HL-60 (cell line): ENCODE results near the gene EXOG.

Source experiments
- DNase-seq, 2 experiments: peaks; one replicate each; pipeline ENCODE4 v3.0.0-alpha.2; 2010 to 2020; ENCODE audit warnings: low read depth in 1 of 2, low spot score in 1 of 2
- H3K27ac ChIP-seq: fragments of 250-450 bp; sonication (Bioruptor Pico); replicated peaks from 2 replicates; pipeline ENCODE4 v1.5.1; 2020; ENCODE audit warnings: mild to moderate bottlenecking, moderate library complexity
- H3K27me3 ChIP-seq: fragments of 250-450 bp; sonication (Bioruptor Pico); 2 replicates; pipeline ENCODE4 v1.5.1; 2021; ENCODE audit warnings: mild to moderate bottlenecking, moderate library complexity; ENCODE audit not compliant: insufficient read depth, poor library complexity, severe bottlenecking
- H3K4me3 ChIP-seq: replicated peaks from 2 replicates; pipeline ENCODE4 v1.5.1; 2011; ENCODE audit warnings: mild to moderate bottlenecking, control low read depth, low read length; ENCODE audit not compliant: insufficient read depth
- GABPA ChIP-seq: IDR thresholded peaks from 2 replicates; pipeline ENCODE4 v1.6.1; 2012; ENCODE audit warnings: low read depth
- POLR2AphosphoS5 ChIP-seq: IDR thresholded peaks from 2 replicates; pipeline ENCODE4 v1.6.1; 2012; ENCODE audit warnings: low read depth
- SPI1 ChIP-seq: IDR thresholded peaks from 2 replicates; pipeline ENCODE4 v1.6.1; 2012; ENCODE audit warnings: low read depth, mild to moderate bottlenecking, borderline replicate concordance
- TF ChIP-seq, protein P1 (sequence below): IDR thresholded peaks from 2 replicates; pipeline ENCODE4 v1.6.1; 2012; ENCODE audit warnings: low read depth; ENCODE audit not compliant: insufficient replicate concordance
- TF ChIP-seq, protein P2 (sequence below): IDR thresholded peaks from one replicate; pipeline ENCODE4 v1.5.1; 2011; ENCODE audit warnings: low read length, control low read depth, inconsistent platforms; ENCODE audit not compliant: insufficient read depth

Gene EXOG

GRCh38 chr3:38455639-38456430 is 40.3 kb upstream of the EXOG start:
- DNase-seq: no peak
- no peak for TF ChIP-seq GABPA
- TF ChIP-seq, protein P1, sequence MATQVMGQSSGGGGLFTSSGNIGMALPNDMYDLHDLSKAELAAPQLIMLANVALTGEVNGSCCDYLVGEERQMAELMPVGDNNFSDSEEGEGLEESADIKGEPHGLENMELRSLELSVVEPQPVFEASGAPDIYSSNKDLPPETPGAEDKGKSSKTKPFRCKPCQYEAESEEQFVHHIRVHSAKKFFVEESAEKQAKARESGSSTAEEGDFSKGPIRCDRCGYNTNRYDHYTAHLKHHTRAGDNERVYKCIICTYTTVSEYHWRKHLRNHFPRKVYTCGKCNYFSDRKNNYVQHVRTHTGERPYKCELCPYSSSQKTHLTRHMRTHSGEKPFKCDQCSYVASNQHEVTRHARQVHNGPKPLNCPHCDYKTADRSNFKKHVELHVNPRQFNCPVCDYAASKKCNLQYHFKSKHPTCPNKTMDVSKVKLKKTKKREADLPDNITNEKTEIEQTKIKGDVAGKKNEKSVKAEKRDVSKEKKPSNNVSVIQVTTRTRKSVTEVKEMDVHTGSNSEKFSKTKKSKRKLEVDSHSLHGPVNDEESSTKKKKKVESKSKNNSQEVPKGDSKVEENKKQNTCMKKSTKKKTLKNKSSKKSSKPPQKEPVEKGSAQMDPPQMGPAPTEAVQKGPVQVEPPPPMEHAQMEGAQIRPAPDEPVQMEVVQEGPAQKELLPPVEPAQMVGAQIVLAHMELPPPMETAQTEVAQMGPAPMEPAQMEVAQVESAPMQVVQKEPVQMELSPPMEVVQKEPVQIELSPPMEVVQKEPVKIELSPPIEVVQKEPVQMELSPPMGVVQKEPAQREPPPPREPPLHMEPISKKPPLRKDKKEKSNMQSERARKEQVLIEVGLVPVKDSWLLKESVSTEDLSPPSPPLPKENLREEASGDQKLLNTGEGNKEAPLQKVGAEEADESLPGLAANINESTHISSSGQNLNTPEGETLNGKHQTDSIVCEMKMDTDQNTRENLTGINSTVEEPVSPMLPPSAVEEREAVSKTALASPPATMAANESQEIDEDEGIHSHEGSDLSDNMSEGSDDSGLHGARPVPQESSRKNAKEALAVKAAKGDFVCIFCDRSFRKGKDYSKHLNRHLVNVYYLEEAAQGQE: no peak
- Histone ChIP-seq H3K27ac (no peak overlapping the region), H3K27me3 (peaks cover 5% of the 10 kb centered on the region), H3K4me3 (peak overlapping the region; percentile 61)

- Histone ChIP-seq H3K27me3 (peaks cover 5% of the 10 kb centered on the region), H3K27ac (no peak overlapping the region), H3K4me3 (no peak overlapping the region)
- DNase-seq: no peak
- TF ChIP-seq POLR2AphosphoS5 (no peak), GABPA (no peak), SPI1 (no peak)
- TF ChIP-seq, protein P2, sequence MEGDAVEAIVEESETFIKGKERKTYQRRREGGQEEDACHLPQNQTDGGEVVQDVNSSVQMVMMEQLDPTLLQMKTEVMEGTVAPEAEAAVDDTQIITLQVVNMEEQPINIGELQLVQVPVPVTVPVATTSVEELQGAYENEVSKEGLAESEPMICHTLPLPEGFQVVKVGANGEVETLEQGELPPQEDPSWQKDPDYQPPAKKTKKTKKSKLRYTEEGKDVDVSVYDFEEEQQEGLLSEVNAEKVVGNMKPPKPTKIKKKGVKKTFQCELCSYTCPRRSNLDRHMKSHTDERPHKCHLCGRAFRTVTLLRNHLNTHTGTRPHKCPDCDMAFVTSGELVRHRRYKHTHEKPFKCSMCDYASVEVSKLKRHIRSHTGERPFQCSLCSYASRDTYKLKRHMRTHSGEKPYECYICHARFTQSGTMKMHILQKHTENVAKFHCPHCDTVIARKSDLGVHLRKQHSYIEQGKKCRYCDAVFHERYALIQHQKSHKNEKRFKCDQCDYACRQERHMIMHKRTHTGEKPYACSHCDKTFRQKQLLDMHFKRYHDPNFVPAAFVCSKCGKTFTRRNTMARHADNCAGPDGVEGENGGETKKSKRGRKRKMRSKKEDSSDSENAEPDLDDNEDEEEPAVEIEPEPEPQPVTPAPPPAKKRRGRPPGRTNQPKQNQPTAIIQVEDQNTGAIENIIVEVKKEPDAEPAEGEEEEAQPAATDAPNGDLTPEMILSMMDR: no peak
- TF ChIP-seq, protein P1: no peak
Measured at GRCh38 chr3:38457111-38458003, 38.8 kb upstream of the EXOG start.

GRCh38 chr3:38458796-38459498 is 37.2 kb upstream of the EXOG start:
- no peak for DNase-seq
- H3K27ac ChIP-seq: no peak overlapping the region
- H3K27me3 ChIP-seq: peaks cover 5% of the 10 kb centered on the region
- TF ChIP-seq, protein P2: no peak
- TF ChIP-seq SPI1 (no peak), POLR2AphosphoS5 (no peak), GABPA (no peak)
- TF ChIP-seq, protein P1: no peak
- no peak overlapping the region for H3K4me3 ChIP-seq
